ENCODE results near the gene NRF1. TPM values are rescaled to one million over a fixed set of nuclear protein-coding genes. Genes with fewer than 3 reads are reported as not detected.
"Not testable (repeated sequence)": the region's sequence is repeated elsewhere in the genome, so short reads cannot be mapped to it uniquely, and the experiment has no call there.

Gene NRF1
- total RNA-seq (10 to 100 TPM in 1 of 6 donors, 1 to 10 TPM in 5; 5.5 to 11.2 (median 7.0) TPM), polyA plus RNA-seq (1 to 10 TPM; 6.5 to 8.1 TPM)

DNA sequence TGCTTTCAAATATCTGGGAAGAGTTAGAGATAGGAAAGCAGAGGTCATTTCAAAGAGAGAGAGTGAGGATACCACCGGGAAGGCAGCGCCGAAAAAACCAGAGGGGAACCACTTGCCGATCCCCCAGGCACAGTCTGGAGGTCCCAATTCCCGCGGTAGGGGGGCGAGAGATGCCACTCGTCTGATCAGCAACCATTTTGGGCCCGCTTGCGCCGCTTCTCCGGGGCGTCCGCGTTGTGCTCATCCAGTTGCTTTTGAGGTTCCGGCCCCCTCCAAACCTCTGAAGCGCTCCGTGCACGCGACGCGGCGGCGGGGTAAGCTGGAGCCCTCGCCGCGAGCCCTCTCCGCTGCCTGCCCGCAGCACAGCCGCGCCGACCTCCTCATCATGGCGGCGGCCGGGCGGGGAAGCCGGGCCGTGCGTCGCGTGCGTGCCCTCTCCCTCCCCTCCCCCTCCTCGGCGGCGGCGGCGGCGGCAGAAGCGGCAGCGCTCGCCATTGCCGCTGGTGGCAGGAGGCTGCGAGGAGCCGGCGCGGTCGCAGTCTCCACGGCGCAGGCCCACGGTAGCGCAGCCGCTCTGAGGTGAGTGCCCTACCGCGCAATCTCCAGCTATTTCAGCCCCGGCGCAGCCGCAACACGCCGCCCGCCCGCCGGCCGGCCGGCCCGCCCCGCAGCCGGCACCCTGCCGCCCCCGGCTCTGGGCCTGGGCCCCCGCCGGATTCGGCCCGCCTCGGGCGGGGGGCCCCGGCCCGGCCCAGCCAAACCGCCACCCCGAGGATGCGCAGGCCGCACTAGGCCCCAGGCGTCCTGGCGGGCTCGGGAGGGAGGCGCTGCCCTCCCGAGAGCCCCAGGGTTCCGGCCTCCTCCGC, at the start of gene NRF1:
Gene NRF1, plus strand, starts transcription at position 475 of the 866 bp plus-strand sequence. CDS start 45,632 bp downstream, outside the sequence.
- Histone ChIP-seq H3K27me3 (no peaks in the 10 kb centered on the region), H3K9me3 (no peaks in the 10 kb centered on the region), H3K4me1 (peaks cover 0 to 26% (median 11%) of the 10 kb centered on the region in 3 donors), H3K4me3 (peak within 1 kb of the TSS; percentile 64 to 89 (median 84)), H3K27ac (peak within 1 kb of the TSS; percentile 65 to 89 (median 80)), H3K36me3 (no peaks in the 10 kb centered on the region)
- peak; percentile 88 to 96 (median 93) for DNase-seq
- WGBS, 2 donors: 1% methylated on average over 57 to 98 of the region's 98 CpGs
- TF ChIP-seq, protein P1, sequence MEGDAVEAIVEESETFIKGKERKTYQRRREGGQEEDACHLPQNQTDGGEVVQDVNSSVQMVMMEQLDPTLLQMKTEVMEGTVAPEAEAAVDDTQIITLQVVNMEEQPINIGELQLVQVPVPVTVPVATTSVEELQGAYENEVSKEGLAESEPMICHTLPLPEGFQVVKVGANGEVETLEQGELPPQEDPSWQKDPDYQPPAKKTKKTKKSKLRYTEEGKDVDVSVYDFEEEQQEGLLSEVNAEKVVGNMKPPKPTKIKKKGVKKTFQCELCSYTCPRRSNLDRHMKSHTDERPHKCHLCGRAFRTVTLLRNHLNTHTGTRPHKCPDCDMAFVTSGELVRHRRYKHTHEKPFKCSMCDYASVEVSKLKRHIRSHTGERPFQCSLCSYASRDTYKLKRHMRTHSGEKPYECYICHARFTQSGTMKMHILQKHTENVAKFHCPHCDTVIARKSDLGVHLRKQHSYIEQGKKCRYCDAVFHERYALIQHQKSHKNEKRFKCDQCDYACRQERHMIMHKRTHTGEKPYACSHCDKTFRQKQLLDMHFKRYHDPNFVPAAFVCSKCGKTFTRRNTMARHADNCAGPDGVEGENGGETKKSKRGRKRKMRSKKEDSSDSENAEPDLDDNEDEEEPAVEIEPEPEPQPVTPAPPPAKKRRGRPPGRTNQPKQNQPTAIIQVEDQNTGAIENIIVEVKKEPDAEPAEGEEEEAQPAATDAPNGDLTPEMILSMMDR (IDR thresholded peaks at IDR 0.05): peak in 1 of 4 donors; percentile 20
- ATAC-seq: peak; percentile 94 to 97 (median 96)
- intact Hi-C loops (cut with DNase I): no loop called here
- FAIRE-seq: no peak

DNA sequence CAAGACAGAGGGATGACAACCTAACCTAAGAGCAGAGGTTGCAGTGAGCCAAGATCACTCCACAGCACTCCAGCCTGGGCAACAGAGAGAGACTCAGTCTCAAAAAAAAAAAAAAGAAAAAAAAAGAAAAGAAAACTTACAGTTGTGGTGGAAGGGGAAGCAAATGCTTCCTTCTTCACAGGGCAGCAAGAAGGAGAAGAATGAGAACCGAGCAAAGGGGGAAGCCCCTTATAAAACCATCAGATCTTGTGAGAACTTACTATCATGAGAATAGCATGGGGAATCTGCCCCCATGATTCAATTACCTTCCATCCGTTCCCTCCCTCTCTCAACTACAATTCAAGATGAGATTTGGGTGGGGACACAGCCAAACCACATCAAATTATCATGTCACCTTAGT, 45.2 kb upstream of the NRF1 start:
- H3K36me3 ChIP-seq; DNase-seq; H3K27me3 ChIP-seq; FAIRE-seq; H3K4me3 ChIP-seq; intact Hi-C loops (cut with DNase I); H3K27ac ChIP-seq; H3K4me1 ChIP-seq; H3K9me3 ChIP-seq: not testable (repeated sequence)
- peak in 1 of 4 donors; percentile 29 for ATAC-seq
- 43 to 55% methylated on average over 2 of the region's 2 CpGs for WGBS, 2 donors

DNA sequence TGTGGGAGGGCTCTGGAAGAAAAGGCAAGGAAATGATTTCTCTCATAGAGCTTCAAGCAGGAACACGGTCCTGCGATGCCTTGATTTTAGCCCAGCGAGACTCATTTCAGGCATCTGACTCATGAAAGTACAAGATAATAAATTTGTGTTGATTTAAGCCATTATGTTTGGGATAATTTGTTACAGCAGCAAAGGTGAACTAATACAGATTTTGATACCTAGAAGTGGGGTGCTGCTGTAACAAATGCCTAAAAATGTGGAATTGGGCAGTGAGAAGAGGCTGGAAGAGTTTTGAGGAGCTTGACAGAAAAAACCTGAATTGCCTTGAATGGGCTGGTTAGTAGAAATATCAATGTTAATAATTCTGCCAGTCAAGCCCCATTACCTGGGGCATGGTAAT, 44.1 kb upstream of the NRF1 start:
- no peaks in the 10 kb centered on the region for H3K4me1 ChIP-seq
- ATAC-seq (no peak), FAIRE-seq (no peak), DNase-seq (no peak)
- intact Hi-C loops (cut with DNase I): no loop called here
- TF ChIP-seq, protein P1 (IDR thresholded peaks at IDR 0.05): no peak
- H3K4me3 ChIP-seq: no peak overlapping the region
- no peaks in the 10 kb centered on the region for H3K36me3 ChIP-seq
- no peaks in the 10 kb centered on the region for H3K27me3 ChIP-seq
- WGBS, 2 donors: 88 to 91% methylated on average over 3 of the region's 3 CpGs
- H3K9me3 ChIP-seq: no peaks in the 10 kb centered on the region
- H3K27ac ChIP-seq: no peak overlapping the region

DNA sequence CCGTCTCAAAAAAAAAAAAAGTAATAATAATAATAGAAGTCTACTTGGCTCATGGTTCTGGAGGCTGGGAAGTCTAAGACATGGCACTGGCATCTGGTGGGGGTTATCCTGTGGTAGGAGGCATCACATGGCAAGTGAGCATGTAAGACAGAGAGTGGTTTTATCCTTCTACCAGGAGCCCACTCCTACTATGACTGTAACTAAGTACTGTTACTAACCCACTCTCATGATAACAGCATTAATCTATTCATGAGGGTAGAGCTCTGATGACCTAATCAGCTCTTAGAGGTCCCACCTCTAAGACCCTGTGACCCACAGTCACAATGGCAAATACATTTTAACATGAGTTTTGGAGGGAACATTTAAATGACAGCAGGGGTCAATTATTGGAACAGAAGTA, 43.3 kb upstream of the NRF1 start:
- Histone ChIP-seq H3K4me3 (no peak overlapping the region), H3K27me3 (no peaks in the 10 kb centered on the region), H3K4me1 (no peaks in the 10 kb centered on the region), H3K36me3 (no peaks in the 10 kb centered on the region), H3K27ac (no peak overlapping the region), H3K9me3 (no peaks in the 10 kb centered on the region)
- FAIRE-seq: no peak
- ATAC-seq: no peak
- TF ChIP-seq, protein P1 (IDR thresholded peaks at IDR 0.05): no peak
- 43 to 70% methylated on average over 1 of the region's 1 CpG for WGBS, 2 donors
- no peak for DNase-seq
- intact Hi-C loops (cut with DNase I): no loop called here

DNA sequence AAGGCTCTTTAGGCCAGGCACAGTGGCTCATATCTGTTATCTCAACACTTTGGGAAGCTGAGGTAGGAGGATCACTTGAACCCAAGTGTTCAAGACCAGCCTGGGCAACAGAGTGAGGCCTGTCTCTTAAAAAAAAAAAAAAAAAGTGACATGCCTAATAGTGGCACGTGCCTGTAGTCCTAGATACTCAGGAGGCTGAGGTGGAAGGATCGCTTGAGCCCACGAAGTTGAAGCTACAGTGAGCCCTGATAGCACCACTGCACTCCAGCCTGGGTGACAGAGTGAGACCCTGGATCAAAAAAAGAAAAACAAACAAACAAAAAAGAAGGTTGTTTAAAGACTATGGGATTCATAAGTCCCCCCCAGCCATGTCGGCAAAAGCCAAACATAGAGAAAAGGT, 42.2 kb upstream of the NRF1 start:
- no peaks in the 10 kb centered on the region for H3K4me1 ChIP-seq
- no peak overlapping the region for H3K4me3 ChIP-seq
- no peak overlapping the region for H3K27ac ChIP-seq
- TF ChIP-seq, protein P1 (IDR thresholded peaks at IDR 0.05): no peak
- ATAC-seq: no peak
- H3K36me3 ChIP-seq: no peaks in the 10 kb centered on the region
- no peaks in the 10 kb centered on the region for H3K27me3 ChIP-seq
- no peak for FAIRE-seq
- 58 to 67% methylated on average over 4 of the region's 4 CpGs for WGBS, 2 donors
- intact Hi-C loops (cut with DNase I): no loop called here
- no peaks in the 10 kb centered on the region for H3K9me3 ChIP-seq
- DNase-seq: no peak
